H1 (cell line): ENCODE data around the gene CCNK. TPM values are rescaled to one million over a fixed set of nuclear protein-coding genes. Genes with fewer than 3 reads are reported as not detected.

Source experiments
- ATF3 ChIP-seq: IDR thresholded peaks from 2 replicates; pipeline ENCODE4 v1.6.1; 2011; ENCODE audit warnings: low read depth, mild to moderate bottlenecking, low read length; ENCODE audit not compliant: insufficient read depth
- CBX8 ChIP-seq: fragments of 300-800, 300-1000 bp; sonication (generic); IDR thresholded peaks from 2 replicates; pipeline ENCODE4 v1.7.1; 2016; ENCODE audit warnings: low read depth, low read length, borderline replicate concordance
- CTBP2 ChIP-seq: IDR thresholded peaks from 2 replicates; pipeline ENCODE4 v1.7.0; 2011; ENCODE audit warnings: borderline replicate concordance, mild to moderate bottlenecking, moderate library complexity, mixed read lengths, low read length; ENCODE audit not compliant: insufficient read depth, insufficient read length
- CTCF ChIP-seq, 3 experiments: IDR thresholded peaks; 1 replicate in 2 of 3; 2 replicates in 1 of 3; pipeline versions ENCODE4 v1.5.1 to v1.6.1; 2011; ENCODE audit warnings: low read length in 3 of 3, mild to moderate bottlenecking in 3 of 3, inconsistent platforms in 2 of 3, low read depth in 1 of 3, moderate library complexity in 1 of 3; ENCODE audit not compliant: insufficient read depth in 1 of 3; ENCODE audit errors: control extremely low read depth in 1 of 3
- E2F6 ChIP-seq: IDR thresholded peaks from 2 replicates; pipeline ENCODE4 v1.6.1; 2012; ENCODE audit warnings: inconsistent platforms
- POLR2A ChIP-seq, 2 experiments: IDR thresholded peaks; 1 replicate in 1 of 2; 2 replicates in 1 of 2; pipeline ENCODE4 v1.6.1; 2011; ENCODE audit warnings: low read depth in 2 of 2, low read length in 2 of 2, mild to moderate bottlenecking in 2 of 2; ENCODE audit errors: control extremely low read depth in 1 of 2
- RFX5 ChIP-seq: IDR thresholded peaks from 2 replicates; pipeline ENCODE4 v1.6.1; 2011; ENCODE audit warnings: low read depth, low read length, improper control_type of control experiment, borderline replicate concordance
- RNF2 ChIP-seq: fragments of 200-900, 300-1000 bp; sonication (generic); IDR thresholded peaks from 2 replicates; pipeline ENCODE4 v1.7.1; 2016; ENCODE audit warnings: borderline replicate concordance, low read depth, mild to moderate bottlenecking, antibody characterized with exemption, low read length; ENCODE audit not compliant: poor library complexity, severe bottlenecking; ENCODE audit errors: missing control alignments
- YY1 ChIP-seq: IDR thresholded peaks from 2 replicates; pipeline ENCODE4 v1.6.1; 2011; ENCODE audit warnings: low read depth, mild to moderate bottlenecking, low read length
- ZNF274 ChIP-seq: IDR thresholded peaks from 2 replicates; pipeline ENCODE4 v1.7.0; 2012; ENCODE audit warnings: low read length, borderline replicate concordance; ENCODE audit errors: extremely low read depth
- polyA plus RNA-seq, 7 experiments: library from polyadenylated mRNA; depleted of rRNA in 3 of 7; stranded (reverse) in 5 of 7; unstranded in 2 of 7; fragments of >200 nt in 5 of 7; fragments of 200-250 nt in 2 of 7; gene quantifications; 1 replicate in 5 of 7; 2 replicates in 1 of 7; 4 replicates in 1 of 7; pipeline versions ENCODE4 v1.2.1 to v1.2.3, GENCODE V29; 2011 to 2013; ENCODE audit warnings: missing spikeins in 2 of 7, mixed read lengths in 2 of 7
- total RNA-seq: library from RNA; stranded (reverse); fragmentation: NEBNext Ultra II Directional; extraction: Animal tissue kit (Norgen Biotek cat#: 25700); gene quantifications from 2 replicates; pipeline ENCODE4 v1.2.1, GENCODE V29; 2021

Gene CCNK
- total and polyA plus RNA-seq, 2 of the 8 experiments (the other 6 are each of a cell fraction or from before 2014, with no cell fraction given) = 10.7 to 82.7 TPM

GRCh38 chr14:99519347-99519881 is 38.2 kb downstream of the CCNK start (continued):
- TF ChIP-seq ATF3 = no peak
- no peak for TF ChIP-seq YY1
- no peak for TF ChIP-seq E2F6
- no peak for TF ChIP-seq CBX8
- TF ChIP-seq RFX5 = no peak
- TF ChIP-seq CTCF (IDR thresholded peaks at IDR 0.05; ENCODE audit: control extremely low read depth in 1 of 3, insufficient read depth in 1 of 3, low read depth in 1 of 3, low read length in 3 of 3) = no peak
- TF ChIP-seq POLR2A (IDR thresholded peaks at IDR 0.05; ENCODE audit: control extremely low read depth in 1 of 2, low read depth in 2 of 2, low read length in 2 of 2) = no peak
- no peak for TF ChIP-seq RNF2
- TF ChIP-seq CTBP2 = no peak
- TF ChIP-seq ZNF274 = no peak
- TF ChIP-seq, all 59 proteins: peak for 0
